HG03439 (cell line): ENCODE data around the gene TRAF2.

Source experiments
- ATAC-seq: cut with Tn5 transposase; IDR thresholded peaks from one replicate; pipeline ENCODE4 v1.9.1; 2021; ENCODE audit warnings: mild to moderate bottlenecking, moderate library complexity; ENCODE audit not compliant: unreplicated experiment

Gene TRAF2

GRCh38 chr9:136930014-136930413 is 43.7 kb downstream of the TRAF2 start:
- no peak for ATAC-seq

- no peak for ATAC-seq
These were observed 45.4 kb downstream of the TRAF2 start for GRCh38 chr9:136931611-136932130.

GRCh38 chr9:136934277-136934676 is 48.0 kb downstream of the TRAF2 start:
- no peak for ATAC-seq

- ATAC-seq = no peak
These were observed 49.3 kb downstream of the TRAF2 start for GRCh38 chr9:136935651-136936050.

GRCh38 chr9:136936645-136937170 is 50.4 kb downstream of the TRAF2 start:
- ATAC-seq = no peak

- no peak for ATAC-seq
These were observed 51.1 kb downstream of the TRAF2 start for GRCh38 chr9:136937186-136938001.

- no peak for ATAC-seq
These were observed 53.2 kb downstream of the TRAF2 start for GRCh38 chr9:136939431-136939995.

- no peak for ATAC-seq
These were observed 53.7 kb downstream of the TRAF2 start for GRCh38 chr9:136939996-136940525.

- no peak for ATAC-seq
These were observed 54.4 kb downstream of the TRAF2 start for GRCh38 chr9:136940526-136941230.

GRCh38 chr9:136941231-136942111 is 55.2 kb downstream of the TRAF2 start:
- ATAC-seq = no peak

- no peak for ATAC-seq
These were observed 56.0 kb downstream of the TRAF2 start for GRCh38 chr9:136942112-136942880.

GRCh38 chr9:136942881-136943230 is 56.5 kb downstream of the TRAF2 start:
- ATAC-seq = no peak

GRCh38 chr9:136943291-136944211 is 57.2 kb downstream of the TRAF2 start:
- ATAC-seq = peak; percentile 22

- peak; percentile 30 for ATAC-seq
These were observed 57.8 kb downstream of the TRAF2 start for GRCh38 chr9:136944212-136944518.

GRCh38 chr9:136944519-136945332 is 58.4 kb downstream of the TRAF2 start, which contains the start of the genes C8G and FBXW5:
TSS of gene C8G (plus strand) at chr9:136945243. CDS start at chr9:136945321, 78 bp downstream.
TSS of gene FBXW5 (minus strand) at chr9:136944738. CDS start at chr9:136944083, 655 bp downstream.
- ATAC-seq = peak; percentile 70

GRCh38 chr9:136945333-136946227 is 59.3 kb downstream of the TRAF2 start:
- ATAC-seq = no peak
